Right ventricle myocardium inferior (tissue), 1 donor: Measurements from ENCODE around the gene KRAS. TPM values are rescaled to one million over a fixed set of nuclear protein-coding genes. Genes with fewer than 3 reads are reported as not detected.

ENCODE experiments used
- total RNA-seq: library from RNA; stranded (reverse); fragmentation: NEBNext Ultra II Directional; extraction: Animal tissue kit (Norgen Biotek cat#: 25700); gene quantifications from one replicate; pipeline ENCODE4 v1.2.1, GENCODE V29; 2021
- donor health status: DM: no; HTN: yes; CAD: no; lungs with severe emphysema.

The KRAS gene
- total RNA-seq, 1 donor from 2014 or later: 12.7 TPM

Other genes with a start within 250 kb of the KRAS start
- 2.3 TPM for gene DNAI7, start 55.8 kb downstream of the KRAS start, total RNA-seq
- gene ETFRF1, start 55.7 kb downstream of the KRAS start, total RNA-seq: 65.7 TPM